T-helper 22 cell (primary cell): ENCODE data around the gene SCUBE1.
A peak's percentile ranks its signal among the peaks of the same experiment; 100 is the strongest.

Experiments
- DNase-seq: peaks from one replicate; pipeline ENCODE4 v3.0.0-alpha.2; 2020; ENCODE audit warnings: low read depth

SCUBE1 gene

GRCh38 chr22:43198936-43199335 is 144.2 kb downstream of the SCUBE1 start:
- DNase-seq: no peak

- no peak for DNase-seq
These were observed 145.0 kb downstream of the SCUBE1 start for GRCh38 chr22:43198126-43198525.

GRCh38 chr22:43197271-43197941 is 145.8 kb downstream of the SCUBE1 start:
- DNase-seq: no peak

GRCh38 chr22:43191831-43192230 is 151.3 kb downstream of the SCUBE1 start:
- DNase-seq: no peak

GRCh38 chr22:43188829-43189545 is 154.2 kb downstream of the SCUBE1 start:
- DNase-seq: no peak

GRCh38 chr22:43187171-43188099 is 155.7 kb downstream of the SCUBE1 start:
- peak; percentile 90 for DNase-seq

GRCh38 chr22:43186272-43187170 is 156.7 kb downstream of the SCUBE1 start, which contains the start of gene TTLL12:
TTLL12 (minus strand) TSS chr22:43187134; CDS start chr22:43187069, 65 bp downstream.
- DNase-seq: peak; percentile 46

- no peak for DNase-seq
These were observed 157.3 kb downstream of the SCUBE1 start for GRCh38 chr22:43185860-43186261.

GRCh38 chr22:43183496-43184277 is 159.5 kb downstream of the SCUBE1 start:
- DNase-seq: no peak

- DNase-seq: no peak
These were observed 160.4 kb downstream of the SCUBE1 start for GRCh38 chr22:43182726-43183125.

GRCh38 chr22:43182118-43182517 is 161.1 kb downstream of the SCUBE1 start:
- DNase-seq: no peak

- DNase-seq: no peak
These were observed 161.7 kb downstream of the SCUBE1 start for GRCh38 chr22:43181321-43182076.

- no peak for DNase-seq
These were observed 162.5 kb downstream of the SCUBE1 start for GRCh38 chr22:43180670-43181069.

GRCh38 chr22:43179911-43180195 is 163.3 kb downstream of the SCUBE1 start:
- DNase-seq: no peak

GRCh38 chr22:43179146-43179910 is 163.8 kb downstream of the SCUBE1 start:
- DNase-seq: no peak

GRCh38 chr22:43177479-43177878 is 165.7 kb downstream of the SCUBE1 start:
- no peak for DNase-seq

GRCh38 chr22:43176090-43176489 is 167.1 kb downstream of the SCUBE1 start:
- no peak for DNase-seq

GRCh38 chr22:43174941-43175531 is 168.1 kb downstream of the SCUBE1 start:
- no peak for DNase-seq
